PC-9 (cell line): Measurements from ENCODE around the gene CAMKV.

ENCODE experiments used
- CTCF ChIP-seq: fragments of 200-600 bp; sonication (generic); conservative IDR thresholded peaks from 2 replicates; pipeline ENCODE4 v1.6.1; 2017; ENCODE audit warnings: mixed run types, antibody characterized with exemption, mild to moderate bottlenecking, moderate library complexity
- EZH2 ChIP-seq: fragments of 200-600 bp; sonication (generic); IDR thresholded peaks from 2 replicates; pipeline ENCODE4 v1.8.0; 2017; ENCODE audit warnings: antibody characterized with exemption, low read depth

GRCh38 chr3:49876567-49876966, 6.9 kb upstream of the CAMKV start:
- TF ChIP-seq EZH2 (no peak), CTCF (no peak)
